Endothelial cell of umbilical vein (primary cell): ENCODE results near the gene LRP1-AS.

Experiments used
- CTCF ChIP-seq, 2 donors: IDR thresholded peaks; 1 replicate in 1 of 2; 2 replicates in 1 of 2; pipeline ENCODE4 v1.5.1; 2011; ENCODE audit warnings: low read length in 2 of 2, mild to moderate bottlenecking in 2 of 2, moderate library complexity in 2 of 2, control low read depth in 1 of 2, inconsistent platforms in 1 of 2, low read depth in 1 of 2; ENCODE audit not compliant: insufficient read depth in 1 of 2; ENCODE audit errors: extremely low read depth in 1 of 2
- EZH2 ChIP-seq: IDR thresholded peaks from 2 replicates; pipeline ENCODE4 v1.6.1; 2012; ENCODE audit warnings: borderline replicate concordance, low read depth, mild to moderate bottlenecking, moderate library complexity, low read length, inconsistent platforms; ENCODE audit not compliant: severe bottlenecking
- MYC ChIP-seq: IDR thresholded peaks from one replicate; pipeline ENCODE4 v1.6.1; 2011; ENCODE audit warnings: mild to moderate bottlenecking, low read depth, low read length
- POLR2A ChIP-seq: IDR thresholded peaks from 2 replicates; pipeline ENCODE4 v1.6.1; 2012; ENCODE audit warnings: low read depth, mild to moderate bottlenecking, control low read depth, low read length
- POLR2AphosphoS5 ChIP-seq: IDR thresholded peaks from 2 replicates; pipeline ENCODE4 v1.6.1; 2012; ENCODE audit warnings: low read depth, mild to moderate bottlenecking, control low read depth, low read length, moderate library complexity; ENCODE audit not compliant: insufficient read depth

- no peak for TF ChIP-seq CTCF (IDR thresholded peaks at IDR 0.05; ENCODE audit: extremely low read depth in 1 of 2, insufficient read depth in 1 of 2, low read depth in 1 of 2, low read length in 2 of 2)
- no peak for TF ChIP-seq POLR2AphosphoS5
- TF ChIP-seq MYC: no peak
- TF ChIP-seq EZH2: no peak
- no peak for TF ChIP-seq POLR2A
These were observed 16.5 kb downstream of the LRP1-AS start for GRCh38 chr12:57130941-57131340.
